Measurements from ENCODE around the gene KCNF1. TPM values are rescaled to one million over a fixed set of nuclear protein-coding genes. Genes with fewer than 3 reads are reported as not detected.
A peak's percentile ranks its signal among the peaks of the same experiment; 100 is the strongest.

The KCNF1 gene
- total and polyA plus RNA-seq, 2 experiments from 2014 or later, result 0.75 to 1.3 TPM

DNA sequence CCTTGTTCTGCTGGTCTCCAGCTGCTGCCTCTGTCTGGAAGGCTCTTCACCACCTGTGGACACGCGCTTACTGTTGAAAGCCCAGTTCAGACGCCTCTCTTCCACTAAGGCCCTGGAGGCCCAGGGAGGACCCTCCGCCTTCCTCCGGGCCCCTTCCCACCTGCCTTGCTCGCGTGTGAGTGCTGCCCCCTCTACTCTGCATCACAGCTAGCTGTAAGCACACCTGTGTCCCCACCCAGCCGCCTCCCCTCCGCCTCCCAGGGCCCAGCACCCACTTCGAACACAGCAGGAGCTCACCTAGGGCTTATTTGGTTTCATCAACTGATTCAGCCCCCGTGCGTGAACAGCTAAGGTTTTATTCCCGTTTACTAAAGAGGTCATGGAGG is 49.7 kb downstream of the KCNF1 start:
- TF ChIP-seq, protein P1, sequence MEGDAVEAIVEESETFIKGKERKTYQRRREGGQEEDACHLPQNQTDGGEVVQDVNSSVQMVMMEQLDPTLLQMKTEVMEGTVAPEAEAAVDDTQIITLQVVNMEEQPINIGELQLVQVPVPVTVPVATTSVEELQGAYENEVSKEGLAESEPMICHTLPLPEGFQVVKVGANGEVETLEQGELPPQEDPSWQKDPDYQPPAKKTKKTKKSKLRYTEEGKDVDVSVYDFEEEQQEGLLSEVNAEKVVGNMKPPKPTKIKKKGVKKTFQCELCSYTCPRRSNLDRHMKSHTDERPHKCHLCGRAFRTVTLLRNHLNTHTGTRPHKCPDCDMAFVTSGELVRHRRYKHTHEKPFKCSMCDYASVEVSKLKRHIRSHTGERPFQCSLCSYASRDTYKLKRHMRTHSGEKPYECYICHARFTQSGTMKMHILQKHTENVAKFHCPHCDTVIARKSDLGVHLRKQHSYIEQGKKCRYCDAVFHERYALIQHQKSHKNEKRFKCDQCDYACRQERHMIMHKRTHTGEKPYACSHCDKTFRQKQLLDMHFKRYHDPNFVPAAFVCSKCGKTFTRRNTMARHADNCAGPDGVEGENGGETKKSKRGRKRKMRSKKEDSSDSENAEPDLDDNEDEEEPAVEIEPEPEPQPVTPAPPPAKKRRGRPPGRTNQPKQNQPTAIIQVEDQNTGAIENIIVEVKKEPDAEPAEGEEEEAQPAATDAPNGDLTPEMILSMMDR (IDR thresholded peaks at IDR 0.05; ENCODE audit: low read depth, low read length), result no peak
- no peak for DNase-seq (ENCODE audit: low read depth in 1 of 2, low spot score in 1 of 2)
- H3K4me1 ChIP-seq (ENCODE audit: low read depth), result no peaks in the 10 kb centered on the region
- H3K9me3 ChIP-seq (ENCODE audit: low read depth), result no peaks in the 10 kb centered on the region
- H3K27ac ChIP-seq, result no peak overlapping the region
- no peaks in the 10 kb centered on the region for H3K27me3 ChIP-seq
- no peaks in the 10 kb centered on the region for H3K36me3 ChIP-seq
- H3K4me3 ChIP-seq, result no peak overlapping the region

DNA sequence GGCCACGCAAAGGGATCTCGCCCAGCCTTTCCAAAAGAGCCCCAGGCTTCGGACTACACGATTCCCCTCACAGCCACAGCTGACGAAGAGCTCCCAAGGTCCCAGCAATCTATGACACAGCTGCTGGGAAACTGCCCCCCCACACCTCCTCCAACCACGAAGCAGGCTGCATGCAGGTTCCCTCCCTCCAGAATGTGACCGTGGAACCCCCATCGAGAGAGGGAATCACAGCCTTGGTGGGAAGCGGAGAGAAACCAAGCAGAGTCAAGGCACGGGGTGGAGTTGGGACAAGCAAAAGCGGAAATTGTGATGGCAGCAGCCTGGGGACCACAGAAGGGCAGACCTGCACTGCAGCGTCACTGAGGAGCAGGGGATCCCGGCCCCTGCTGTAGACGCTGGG is 50.3 kb downstream of the KCNF1 start:
- TF ChIP-seq, protein P1 (IDR thresholded peaks at IDR 0.05; ENCODE audit: low read depth, low read length), result no peak
- no peak for DNase-seq (ENCODE audit: low read depth in 1 of 2, low spot score in 1 of 2)
- Histone ChIP-seq H3K36me3 (no peaks in the 10 kb centered on the region), H3K9me3 (ENCODE audit: low read depth) (no peaks in the 10 kb centered on the region), H3K27ac (no peak overlapping the region), H3K4me3 (no peak overlapping the region), H3K27me3 (no peaks in the 10 kb centered on the region), H3K4me1 (ENCODE audit: low read depth) (no peaks in the 10 kb centered on the region)

DNA sequence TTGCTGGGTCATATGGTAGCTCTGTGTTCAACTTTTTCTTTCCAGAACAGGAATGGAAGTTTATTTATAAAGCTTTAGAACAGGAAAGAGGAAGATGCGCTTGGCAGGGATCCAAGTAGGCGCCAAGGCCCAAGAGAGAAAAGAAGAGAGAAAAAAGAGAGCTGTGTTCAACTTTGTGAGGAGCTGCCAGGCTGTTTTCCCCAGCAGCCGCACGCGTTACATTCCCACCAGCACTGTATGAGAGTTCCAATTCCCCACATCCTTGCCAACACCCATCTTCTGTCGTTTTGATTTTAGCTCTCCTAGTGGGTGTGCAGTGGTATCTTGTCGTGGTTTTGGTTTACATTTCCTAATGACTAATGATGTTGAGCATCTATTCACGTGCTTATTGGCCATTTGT is 51.4 kb downstream of the KCNF1 start:
- Histone ChIP-seq H3K4me3 (no peak overlapping the region), H3K27me3 (no peaks in the 10 kb centered on the region), H3K4me1 (ENCODE audit: low read depth) (no peaks in the 10 kb centered on the region), H3K36me3 (no peaks in the 10 kb centered on the region), H3K27ac (no peak overlapping the region), H3K9me3 (ENCODE audit: low read depth) (no peaks in the 10 kb centered on the region)
- TF ChIP-seq, protein P1 (IDR thresholded peaks at IDR 0.05; ENCODE audit: low read depth, low read length), result no peak
- DNase-seq (ENCODE audit: low read depth in 1 of 2, low spot score in 1 of 2), result peak in 1 of 2 donors; percentile 23

Other genes starting within 250 kb of the KCNF1 start
- 15.4 and 18.7 TPM in 2 replicates for gene NOL10, start 222.0 kb upstream of the KCNF1 start, total RNA-seq
- gene NOL10, start 222.0 kb upstream of the KCNF1 start, polyA plus RNA-seq, result 21.0 and 22.2 TPM in 2 replicates
- gene ATP6V1C2, start 190.3 kb upstream of the KCNF1 start, total RNA-seq, result 0.06 TPM in 1 of 2 replicates, not detected in the other
- 1.1 and 1.3 TPM in 2 replicates for gene ATP6V1C2, start 190.3 kb upstream of the KCNF1 start, polyA plus RNA-seq
- 214 and 307 TPM in 2 replicates for gene PDIA6, start 99.1 kb upstream of the KCNF1 start, total RNA-seq
- gene PDIA6, start 99.1 kb upstream of the KCNF1 start, polyA plus RNA-seq, result 385 and 548 TPM in 2 replicates
- gene SLC66A3, start 243.5 kb downstream of the KCNF1 start, total RNA-seq, result 14.9 and 16.7 TPM in 2 replicates
- gene SLC66A3, start 243.5 kb downstream of the KCNF1 start, polyA plus RNA-seq, result 7.1 and 15.5 TPM in 2 replicates

Data from cardiac muscle cell (in vitro differentiated cells and primary cell).